GM23338 (cell line): ENCODE results near the gene MKRN2OS. TPM values are rescaled to one million over a fixed set of nuclear protein-coding genes. Genes with fewer than 3 reads are reported as not detected.

Experiments
- ATAC-seq: fragments of 200-7000 bp; cut with Tn5 transposase; 3 replicates; pipeline ENCODE4 v1.9.1; 2020
- DNase-seq: peaks from one replicate; pipeline ENCODE4 v3.0.0-alpha.2; 2015; ENCODE audit warnings: low spot score
- H2AFZ ChIP-seq: fragments of 200-600 bp; sonication (generic); 2 replicates; pipeline ENCODE4 v1.8.0; 2016; ENCODE audit warnings: antibody characterized with exemption, mild to moderate bottlenecking, moderate library complexity
- H3F3A ChIP-seq: fragments of 200-600 bp; sonication (generic); replicated peaks from 2 replicates; pipeline ENCODE4 v1.8.0; 2017; ENCODE audit warnings: antibody characterized with exemption, mixed run types, low read depth
- H3K27ac ChIP-seq: fragments of 200-600 bp; sonication (generic); 2 replicates; pipeline ENCODE4 v1.6.1; 2016; ENCODE audit warnings: low read depth
- H3K27me3 ChIP-seq: fragments of 200-600 bp; sonication (generic); 2 replicates; pipeline ENCODE4 v1.8.0; 2016; ENCODE audit warnings: mild to moderate bottlenecking, mixed run types, moderate library complexity; ENCODE audit not compliant: insufficient read depth
- H3K36me3 ChIP-seq: fragments of 200-600 bp; sonication (generic); 2 replicates; pipeline ENCODE4 v1.8.0; 2016; ENCODE audit warnings: mild to moderate bottlenecking; ENCODE audit not compliant: insufficient read depth
- H3K4me1 ChIP-seq: fragments of 200-600 bp; sonication (generic); 2 replicates; pipeline ENCODE4 v1.8.0; 2016; ENCODE audit warnings: mild to moderate bottlenecking, moderate library complexity; ENCODE audit not compliant: insufficient read depth
- H3K4me2 ChIP-seq: fragments of 200-600 bp; sonication (generic); 2 replicates; pipeline ENCODE4 v1.7.1; 2017; ENCODE audit warnings: mixed run types
- H3K4me3 ChIP-seq: fragments of 200-600 bp; sonication (generic); 2 replicates; pipeline ENCODE4 v1.6.1; 2016; ENCODE audit warnings: mixed run types
- H3K79me2 ChIP-seq: fragments of 200-600 bp; sonication (generic); replicated peaks from 2 replicates; pipeline ENCODE4 v1.8.0; 2017; ENCODE audit warnings: mild to moderate bottlenecking; ENCODE audit not compliant: insufficient read depth
- H3K9me2 ChIP-seq: fragments of 200-600 bp; sonication (generic); 2 replicates; pipeline ENCODE4 v1.8.0; 2017; ENCODE audit not compliant: insufficient read depth
- H4K20me1 ChIP-seq: fragments of 200-600 bp; sonication (generic); replicated peaks from 2 replicates; pipeline ENCODE4 v1.8.0; 2017; ENCODE audit warnings: mild to moderate bottlenecking; ENCODE audit not compliant: insufficient read depth
- H3K27ac Mint-ChIP-seq: 2 replicates; pipeline ENCODE4 v1.8.0; 2020; ENCODE audit warnings: inconsistent platforms, mild to moderate bottlenecking, moderate library complexity, mixed read lengths
- H3K27me3 Mint-ChIP-seq: 3 replicates; pipeline ENCODE4 v1.8.0; 2022; ENCODE audit warnings: low read depth, mild to moderate bottlenecking, moderate library complexity, mixed read lengths, inconsistent platforms; ENCODE audit not compliant: insufficient read depth, poor library complexity
- H3K36me3 Mint-ChIP-seq: 3 replicates; pipeline ENCODE4 v1.8.0; 2021; ENCODE audit warnings: low read depth, mild to moderate bottlenecking, inconsistent platforms, moderate library complexity, mixed read lengths
- H3K4me1 Mint-ChIP-seq: 3 replicates; pipeline ENCODE4 v1.8.0; 2020; ENCODE audit warnings: mild to moderate bottlenecking, inconsistent platforms, mixed read lengths
- H3K4me3 Mint-ChIP-seq: 3 replicates; pipeline ENCODE4 v1.8.0; 2021; ENCODE audit warnings: moderate library complexity, mild to moderate bottlenecking, inconsistent platforms, mixed read lengths
- H3K9me3 Mint-ChIP-seq: 3 replicates; pipeline ENCODE4 v1.8.0; 2020; ENCODE audit warnings: moderate library complexity, mild to moderate bottlenecking, inconsistent platforms, mixed read lengths
- CREB1 ChIP-seq: fragments of 250-450 bp; sonication (Bioruptor Pico); IDR thresholded peaks from 2 replicates; pipeline ENCODE4 v1.5.0; 2020; ENCODE audit warnings: low read depth, mild to moderate bottlenecking, moderate library complexity
- EZH2 ChIP-seq: fragments of 200-600 bp; sonication (generic); IDR thresholded peaks from one replicate; pipeline ENCODE4 v1.8.0; 2017; ENCODE audit warnings: antibody characterized with exemption, mild to moderate bottlenecking, low read depth; ENCODE audit not compliant: unreplicated experiment
- STAT1 ChIP-seq: IDR thresholded peaks from one replicate; pipeline ENCODE4 v1.6.1; 2016; ENCODE audit warnings: antibody characterized with exemption; ENCODE audit not compliant: unreplicated experiment
- ZNF462 ChIP-seq: fragments of 250-450 bp; sonication (Bioruptor Pico); IDR thresholded peaks from 2 replicates; pipeline ENCODE4 v1.5.0; 2020; ENCODE audit warnings: mild to moderate bottlenecking, moderate library complexity
- polyA plus RNA-seq: library from polyadenylated mRNA; unstranded; fragments of >200 nt; fragmentation: Nextera tagmentation; extraction: Ambion mirVana; gene quantifications from 2 replicates; pipeline ENCODE4 v1.2.1, GENCODE V29; 2016
- total RNA-seq: library from RNA; depleted of rRNA; stranded (reverse); fragments of >200 nt; shearing (Covaris generic); gene quantifications from 2 replicates; pipeline ENCODE4 v1.2.3, GENCODE V29; 2014

Gene MKRN2OS
- total and polyA plus RNA-seq, 2 experiments from 2014 or later, result 0.55 TPM; not detected in 1

GRCh38 chr3:12515631-12516030 lies 29.7 kb downstream of the MKRN2OS start (continued):
- TF ChIP-seq ZNF462 (CRISPR knock-in tag) (no peak), CREB1 (CRISPR knock-in tag) (no peak), EZH2 (no peak)

- no peak overlapping the region for H3K4me2 ChIP-seq
- no peaks in the 10 kb centered on the region for H3K79me2 ChIP-seq
- no peaks in the 10 kb centered on the region for H3K4me1 ChIP-seq
- no peak overlapping the region for H3K27ac ChIP-seq
- no peak for TF ChIP-seq STAT1
- H4K20me1 ChIP-seq, result peaks cover 10% of the 10 kb centered on the region; the same call in 1 of the 2 replicates
- no peak overlapping the region for H3K4me3 ChIP-seq
- H3K4me3 Mint-ChIP-seq, result no peak overlapping the region
- H3K27ac Mint-ChIP-seq, result no peak overlapping the region
- no peaks in the 10 kb centered on the region for H3K27me3 Mint-ChIP-seq
- H3K9me2 ChIP-seq, result no peaks in the 10 kb centered on the region
- DNase-seq (no peak), ATAC-seq (no peak)
- H3K36me3 Mint-ChIP-seq, result peaks cover 18% of the 10 kb centered on the region
- no peaks in the 10 kb centered on the region for H3K27me3 ChIP-seq
- H3F3A ChIP-seq, result no peaks in the 10 kb centered on the region
- H3K4me1 Mint-ChIP-seq, result no peaks in the 10 kb centered on the region
- no peak overlapping the region for H2AFZ ChIP-seq
- H3K36me3 ChIP-seq, result no peaks in the 10 kb centered on the region; the same call in 1 of the 2 replicates
- no peaks in the 10 kb centered on the region for H3K9me3 Mint-ChIP-seq
These were observed 31.4 kb downstream of the MKRN2OS start for GRCh38 chr3:12513694-12514446.
